ENCODE data around the gene RFX2.

DNA sequence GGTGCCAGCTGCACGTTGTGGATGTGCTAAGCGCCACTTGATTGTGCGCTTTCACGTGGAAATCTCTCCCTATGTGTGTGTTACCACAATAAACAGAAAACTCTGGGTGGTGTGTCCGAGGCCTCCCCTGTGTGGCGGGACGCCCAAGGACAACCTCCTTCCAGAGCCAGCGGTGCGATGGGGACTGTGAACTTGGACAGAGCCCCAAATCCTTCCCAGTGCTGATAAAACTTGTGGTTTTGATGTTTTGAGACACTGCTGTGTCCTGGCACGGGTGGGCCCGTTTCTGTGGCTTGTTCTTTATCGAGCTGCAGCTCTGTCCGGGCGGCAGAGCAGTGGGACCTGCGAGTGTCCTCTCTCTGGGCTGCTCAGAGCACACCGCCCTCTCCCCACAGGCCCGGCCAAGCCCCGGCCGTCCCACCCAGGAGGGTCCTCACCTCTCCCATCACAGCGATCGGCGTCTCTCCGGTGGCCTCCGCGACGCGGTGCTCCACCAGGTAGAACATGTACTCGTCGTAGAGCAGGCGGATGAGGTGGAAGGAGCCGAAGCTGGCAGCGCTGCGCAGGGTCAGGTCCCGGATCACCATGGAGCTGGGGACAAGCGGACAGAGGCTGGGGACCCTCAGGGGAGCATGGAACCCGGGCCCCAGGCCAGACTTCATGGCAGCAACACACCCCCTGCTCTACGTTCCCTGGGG is 113.5 kb downstream of the RFX2 start:
- TF ChIP-seq, protein P1, sequence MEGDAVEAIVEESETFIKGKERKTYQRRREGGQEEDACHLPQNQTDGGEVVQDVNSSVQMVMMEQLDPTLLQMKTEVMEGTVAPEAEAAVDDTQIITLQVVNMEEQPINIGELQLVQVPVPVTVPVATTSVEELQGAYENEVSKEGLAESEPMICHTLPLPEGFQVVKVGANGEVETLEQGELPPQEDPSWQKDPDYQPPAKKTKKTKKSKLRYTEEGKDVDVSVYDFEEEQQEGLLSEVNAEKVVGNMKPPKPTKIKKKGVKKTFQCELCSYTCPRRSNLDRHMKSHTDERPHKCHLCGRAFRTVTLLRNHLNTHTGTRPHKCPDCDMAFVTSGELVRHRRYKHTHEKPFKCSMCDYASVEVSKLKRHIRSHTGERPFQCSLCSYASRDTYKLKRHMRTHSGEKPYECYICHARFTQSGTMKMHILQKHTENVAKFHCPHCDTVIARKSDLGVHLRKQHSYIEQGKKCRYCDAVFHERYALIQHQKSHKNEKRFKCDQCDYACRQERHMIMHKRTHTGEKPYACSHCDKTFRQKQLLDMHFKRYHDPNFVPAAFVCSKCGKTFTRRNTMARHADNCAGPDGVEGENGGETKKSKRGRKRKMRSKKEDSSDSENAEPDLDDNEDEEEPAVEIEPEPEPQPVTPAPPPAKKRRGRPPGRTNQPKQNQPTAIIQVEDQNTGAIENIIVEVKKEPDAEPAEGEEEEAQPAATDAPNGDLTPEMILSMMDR (IDR thresholded peaks at IDR 0.05; ENCODE audit: low read depth, low read length, poor library complexity, severe bottlenecking) = no peak
- no peak for TF ChIP-seq EZH2phosphoT487 (IDR thresholded peaks at IDR 0.05; ENCODE audit: borderline replicate concordance, low read length)

Measured in DOHH2 (cell line).